Measurements from ENCODE around the gene KCND2. TPM values are rescaled to one million over a fixed set of nuclear protein-coding genes. Genes with fewer than 3 reads are reported as not detected.

KCND2 gene
- total and polyA plus RNA-seq, 2 donors = 0.11 to 0.19 TPM

DNA sequence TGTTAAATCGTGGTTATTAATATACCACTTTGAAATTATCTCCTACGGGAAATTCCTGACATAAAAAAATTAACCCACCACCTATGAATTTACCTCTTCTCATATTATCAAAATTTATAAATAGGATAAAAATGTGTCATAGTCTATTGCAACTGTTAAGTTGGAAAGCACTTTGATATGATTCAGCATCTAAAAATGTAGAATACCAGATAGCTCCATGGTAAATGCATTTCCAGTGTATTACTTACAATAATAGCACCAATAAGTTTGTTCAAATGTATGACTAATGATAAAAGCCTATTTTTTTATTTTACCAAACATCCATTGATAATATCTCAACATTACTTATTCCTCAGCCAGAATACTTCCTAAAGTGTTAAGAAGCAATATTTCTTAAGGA is 13.6 kb upstream of the KCND2 start:
- Histone ChIP-seq H3K36me3 (ENCODE audit: control insufficient read depth in 2 of 2, insufficient read depth in 2 of 2, low read length in 1 of 2) (no peaks in the 10 kb centered on the region), H3K9me3 (ENCODE audit: control insufficient read depth in 2 of 2, insufficient read depth in 1 of 2, low read length in 1 of 2) (peaks cover 0 to 4% of the 10 kb centered on the region in 2 donors), H3K4me3 (ENCODE audit: low read length in 2 of 2) (no peak overlapping the region), H3K4me1 (ENCODE audit: control insufficient read depth in 2 of 2, insufficient read depth in 2 of 2, low read length in 2 of 2) (no peaks in the 10 kb centered on the region), H3K27ac (ENCODE audit: low read depth in 1 of 2, low read length in 1 of 2) (no peak overlapping the region), H3K27me3 (ENCODE audit: control insufficient read depth in 2 of 2, insufficient read depth in 1 of 2, low read length in 1 of 2) (no peaks in the 10 kb centered on the region)
- WGBS = 89% methylated on average over 2 of the region's 2 CpGs
- DNase-seq (ENCODE audit: low read depth in 6 of 9, low spot score in 9 of 9) = no peak

DNA sequence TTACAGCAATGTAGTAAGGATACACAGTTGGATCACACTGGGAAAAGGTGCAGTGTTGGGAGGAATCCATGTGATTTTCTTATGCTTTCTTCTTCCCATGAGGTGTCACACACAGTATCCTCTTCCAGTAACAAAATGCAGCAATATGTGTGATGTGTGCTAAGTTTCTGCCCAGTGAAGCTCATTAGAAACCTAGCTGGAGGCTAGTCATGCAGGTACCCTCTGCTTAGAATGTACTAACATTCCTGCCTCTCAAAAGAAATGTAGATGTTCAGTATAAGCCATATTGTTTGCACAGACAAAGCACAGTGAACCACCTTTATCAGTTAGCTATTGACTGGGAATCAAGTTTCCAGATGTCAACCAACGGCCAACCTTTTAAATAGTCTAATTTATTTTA is 12.9 kb upstream of the KCND2 start:
- H3K27ac ChIP-seq (ENCODE audit: low read depth in 1 of 2, low read length in 1 of 2) = no peak overlapping the region
- H3K9me3 ChIP-seq (ENCODE audit: control insufficient read depth in 2 of 2, insufficient read depth in 1 of 2, low read length in 1 of 2) = peaks cover 0 to 4% of the 10 kb centered on the region in 2 donors
- H3K4me1 ChIP-seq (ENCODE audit: control insufficient read depth in 2 of 2, insufficient read depth in 2 of 2, low read length in 2 of 2) = no peaks in the 10 kb centered on the region
- 71% methylated on average over 1 of the region's 1 CpG for WGBS
- no peaks in the 10 kb centered on the region for H3K27me3 ChIP-seq (ENCODE audit: control insufficient read depth in 2 of 2, insufficient read depth in 1 of 2, low read length in 1 of 2)
- DNase-seq (ENCODE audit: low read depth in 6 of 9, low spot score in 9 of 9) = no peak
- no peaks in the 10 kb centered on the region for H3K36me3 ChIP-seq (ENCODE audit: control insufficient read depth in 2 of 2, insufficient read depth in 2 of 2, low read length in 1 of 2)
- H3K4me3 ChIP-seq (ENCODE audit: low read length in 2 of 2) = no peak overlapping the region

DNA sequence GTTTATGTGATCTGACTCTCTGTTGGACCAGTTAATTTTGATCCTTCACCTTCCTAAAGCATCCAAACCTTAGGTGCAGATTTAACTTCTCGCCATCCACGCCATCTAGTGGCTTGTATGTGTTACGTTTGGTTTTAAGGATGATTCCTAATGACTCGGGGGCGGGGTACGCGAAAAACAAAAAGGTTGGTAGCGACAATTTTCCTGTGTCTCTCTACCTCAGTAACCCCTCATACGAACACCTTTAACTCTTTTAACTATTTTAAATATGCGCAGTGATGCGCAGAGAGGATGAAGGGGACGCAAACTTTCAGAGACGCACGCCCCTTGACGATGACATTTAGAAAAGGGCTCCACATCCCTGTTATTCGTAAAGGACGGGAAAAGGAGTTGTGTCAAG is 714 bp upstream of the KCND2 start:
- DNase-seq (ENCODE audit: low read depth in 6 of 9, low spot score in 9 of 9) = peak in 1 of 9 donors; percentile 7
- Histone ChIP-seq H3K9me3 (ENCODE audit: control insufficient read depth in 2 of 2, insufficient read depth in 1 of 2, low read length in 1 of 2) (no peaks in the 10 kb centered on the region), H3K4me3 (ENCODE audit: low read length in 2 of 2) (no peak overlapping the region), H3K4me1 (ENCODE audit: control insufficient read depth in 2 of 2, insufficient read depth in 2 of 2, low read length in 2 of 2) (peaks cover 0 to 2% of the 10 kb centered on the region in 2 donors), H3K36me3 (ENCODE audit: control insufficient read depth in 2 of 2, insufficient read depth in 2 of 2, low read length in 1 of 2) (no peaks in the 10 kb centered on the region), H3K27ac (ENCODE audit: low read depth in 1 of 2, low read length in 1 of 2) (no peak overlapping the region), H3K27me3 (ENCODE audit: control insufficient read depth in 2 of 2, insufficient read depth in 1 of 2, low read length in 1 of 2) (peaks cover 25 to 35% of the 10 kb centered on the region in 2 donors)
- WGBS = 2% methylated on average over 17 of the region's 17 CpGs

DNA sequence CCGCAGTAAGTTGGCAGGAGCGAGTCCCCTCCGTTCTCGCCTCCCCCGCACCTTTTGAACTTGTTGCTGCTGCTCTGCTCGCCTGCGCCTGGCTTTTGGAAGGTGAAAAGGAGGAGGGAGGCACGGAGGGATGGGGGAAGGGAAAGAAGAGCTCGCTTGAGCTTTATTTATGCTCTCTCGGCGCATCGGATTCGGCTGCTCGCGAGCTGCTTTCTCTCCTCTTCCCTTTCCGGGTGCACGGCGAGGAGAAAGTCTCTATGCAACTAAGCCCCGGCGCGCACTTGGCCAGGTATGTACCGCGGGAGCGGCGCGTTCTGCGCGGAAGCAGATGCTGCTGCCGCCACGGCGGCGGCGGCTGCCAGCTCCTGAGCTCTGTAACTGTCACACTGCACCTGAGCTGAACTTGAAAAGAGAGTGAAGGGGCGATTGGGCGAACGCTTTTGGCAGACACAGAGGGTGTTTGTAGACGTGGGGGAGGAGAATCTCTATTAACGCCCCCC is 551 bp downstream of the KCND2 start:
- peak in 3 of 9 donors; percentile 5 to 12 (median 5) for DNase-seq (ENCODE audit: low read depth in 6 of 9, low spot score in 9 of 9)
- Histone ChIP-seq H3K27ac (ENCODE audit: low read depth in 1 of 2, low read length in 1 of 2) (no peak overlapping the region), H3K27me3 (ENCODE audit: control insufficient read depth in 2 of 2, insufficient read depth in 1 of 2, low read length in 1 of 2) (peaks cover 25 to 35% of the 10 kb centered on the region in 2 donors), H3K4me1 (ENCODE audit: control insufficient read depth in 2 of 2, insufficient read depth in 2 of 2, low read length in 2 of 2) (peaks cover 0 to 2% of the 10 kb centered on the region in 2 donors), H3K9me3 (ENCODE audit: control insufficient read depth in 2 of 2, insufficient read depth in 1 of 2, low read length in 1 of 2) (no peaks in the 10 kb centered on the region), H3K4me3 (ENCODE audit: low read length in 2 of 2) (peak overlapping the region in 1 of 2 donors; percentile 34), H3K36me3 (ENCODE audit: control insufficient read depth in 2 of 2, insufficient read depth in 2 of 2, low read length in 1 of 2) (no peaks in the 10 kb centered on the region)
- whole genome bisulfite sequencing = 1% methylated on average over 38 of the region's 38 CpGs

DNA sequence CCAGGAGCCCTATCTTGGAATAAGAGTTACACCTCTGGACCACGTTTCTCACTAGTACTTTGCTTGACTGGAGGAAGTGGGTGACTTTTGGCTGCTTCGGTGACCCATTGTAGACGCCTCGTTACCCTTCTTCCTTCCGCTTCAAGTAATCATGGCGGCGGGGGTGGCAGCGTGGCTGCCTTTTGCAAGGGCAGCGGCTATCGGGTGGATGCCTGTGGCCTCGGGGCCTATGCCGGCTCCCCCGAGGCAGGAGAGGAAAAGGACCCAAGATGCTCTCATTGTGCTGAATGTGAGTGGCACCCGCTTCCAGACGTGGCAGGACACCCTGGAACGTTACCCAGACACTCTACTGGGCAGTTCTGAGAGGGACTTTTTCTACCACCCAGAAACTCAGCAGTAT is 1.5 kb downstream of the KCND2 start:
- WGBS = 94% methylated on average over 16 of the region's 16 CpGs
- no peak for DNase-seq (ENCODE audit: low read depth in 6 of 9, low spot score in 9 of 9)
- Histone ChIP-seq H3K36me3 (ENCODE audit: control insufficient read depth in 2 of 2, insufficient read depth in 2 of 2, low read length in 1 of 2) (no peaks in the 10 kb centered on the region), H3K27me3 (ENCODE audit: control insufficient read depth in 2 of 2, insufficient read depth in 1 of 2, low read length in 1 of 2) (peaks cover 25 to 35% of the 10 kb centered on the region in 2 donors), H3K4me1 (ENCODE audit: control insufficient read depth in 2 of 2, insufficient read depth in 2 of 2, low read length in 2 of 2) (peaks cover 0 to 2% of the 10 kb centered on the region in 2 donors), H3K27ac (ENCODE audit: low read depth in 1 of 2, low read length in 1 of 2) (no peak overlapping the region), H3K4me3 (ENCODE audit: low read length in 2 of 2) (no peak overlapping the region), H3K9me3 (ENCODE audit: control insufficient read depth in 2 of 2, insufficient read depth in 1 of 2, low read length in 1 of 2) (no peaks in the 10 kb centered on the region)

DNA sequence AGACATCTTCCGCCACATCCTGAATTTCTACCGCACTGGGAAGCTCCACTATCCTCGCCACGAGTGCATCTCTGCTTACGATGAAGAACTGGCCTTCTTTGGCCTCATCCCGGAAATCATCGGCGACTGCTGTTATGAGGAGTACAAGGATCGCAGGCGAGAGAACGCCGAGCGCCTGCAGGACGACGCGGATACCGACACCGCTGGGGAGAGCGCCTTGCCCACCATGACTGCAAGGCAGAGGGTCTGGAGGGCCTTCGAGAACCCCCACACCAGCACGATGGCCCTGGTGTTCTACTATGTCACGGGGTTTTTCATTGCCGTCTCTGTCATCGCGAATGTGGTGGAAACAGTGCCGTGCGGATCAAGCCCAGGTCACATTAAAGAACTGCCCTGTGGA is 1.9 kb downstream of the KCND2 start:
- no peaks in the 10 kb centered on the region for H3K36me3 ChIP-seq (ENCODE audit: control insufficient read depth in 2 of 2, insufficient read depth in 2 of 2, low read length in 1 of 2)
- 98% methylated on average over 27 of the region's 27 CpGs for WGBS
- H3K4me1 ChIP-seq (ENCODE audit: control insufficient read depth in 2 of 2, insufficient read depth in 2 of 2, low read length in 2 of 2) = peaks cover 0 to 2% of the 10 kb centered on the region in 2 donors
- H3K27ac ChIP-seq (ENCODE audit: low read depth in 1 of 2, low read length in 1 of 2) = no peak overlapping the region
- no peak overlapping the region for H3K4me3 ChIP-seq (ENCODE audit: low read length in 2 of 2)
- H3K27me3 ChIP-seq (ENCODE audit: control insufficient read depth in 2 of 2, insufficient read depth in 1 of 2, low read length in 1 of 2) = peaks cover 25 to 35% of the 10 kb centered on the region in 2 donors
- DNase-seq (ENCODE audit: low read depth in 6 of 9, low spot score in 9 of 9) = no peak
- no peaks in the 10 kb centered on the region for H3K9me3 ChIP-seq (ENCODE audit: control insufficient read depth in 2 of 2, insufficient read depth in 1 of 2, low read length in 1 of 2)

DNA sequence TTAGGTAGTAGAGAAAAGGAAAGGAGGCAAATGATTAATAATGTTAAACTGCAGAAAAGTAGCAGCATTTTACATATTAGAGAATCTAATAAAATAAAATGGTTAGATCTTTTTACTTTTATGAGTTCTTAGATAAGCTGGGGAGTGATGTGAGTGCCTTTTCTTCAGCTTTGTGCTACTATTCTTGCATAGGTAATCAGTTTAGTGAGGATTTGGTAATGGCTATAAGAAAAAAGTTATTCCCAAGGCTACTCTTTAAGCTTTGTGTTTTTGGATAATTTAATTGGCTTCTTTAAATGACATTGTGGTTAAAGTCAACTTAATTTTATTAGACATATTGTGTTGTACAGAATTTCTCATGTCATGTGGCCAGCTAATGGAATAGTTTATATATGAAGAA is 3.7 kb downstream of the KCND2 start:
- Histone ChIP-seq H3K4me1 (ENCODE audit: control insufficient read depth in 2 of 2, insufficient read depth in 2 of 2, low read length in 2 of 2) (peaks cover 0 to 2% of the 10 kb centered on the region in 2 donors), H3K9me3 (ENCODE audit: control insufficient read depth in 2 of 2, insufficient read depth in 1 of 2, low read length in 1 of 2) (no peaks in the 10 kb centered on the region), H3K36me3 (ENCODE audit: control insufficient read depth in 2 of 2, insufficient read depth in 2 of 2, low read length in 1 of 2) (no peaks in the 10 kb centered on the region), H3K4me3 (ENCODE audit: low read length in 2 of 2) (no peak overlapping the region), H3K27me3 (ENCODE audit: control insufficient read depth in 2 of 2, insufficient read depth in 1 of 2, low read length in 1 of 2) (peaks cover 25 to 35% of the 10 kb centered on the region in 2 donors), H3K27ac (ENCODE audit: low read depth in 1 of 2, low read length in 1 of 2) (no peak overlapping the region)
- DNase-seq (ENCODE audit: low read depth in 6 of 9, low spot score in 9 of 9) = no peak

DNA sequence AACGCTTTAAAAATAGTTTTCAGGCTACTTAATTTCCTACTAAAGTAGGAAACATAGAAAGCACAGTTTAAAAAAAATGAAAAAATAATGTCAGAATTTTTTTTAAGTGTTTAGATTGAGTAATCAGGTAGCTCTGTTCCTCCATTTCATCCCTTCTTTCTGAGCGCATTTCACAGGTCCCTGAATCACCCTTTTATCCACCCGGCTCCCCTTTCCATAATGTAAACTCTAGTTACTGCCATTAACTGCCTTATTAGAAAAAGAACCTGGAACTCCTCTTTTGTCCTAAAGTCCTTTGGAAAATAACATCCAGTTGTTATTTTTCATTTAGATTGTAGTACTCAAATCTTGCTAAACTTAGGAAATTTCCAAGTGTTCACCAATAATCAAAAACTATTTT is 5.8 kb downstream of the KCND2 start:
- Histone ChIP-seq H3K4me3 (ENCODE audit: low read length in 2 of 2) (no peak overlapping the region), H3K27ac (ENCODE audit: low read depth in 1 of 2, low read length in 1 of 2) (no peak overlapping the region), H3K27me3 (ENCODE audit: control insufficient read depth in 2 of 2, insufficient read depth in 1 of 2, low read length in 1 of 2) (peaks cover 8 to 17% of the 10 kb centered on the region in 2 donors), H3K4me1 (ENCODE audit: control insufficient read depth in 2 of 2, insufficient read depth in 2 of 2, low read length in 2 of 2) (peaks cover 0 to 1% of the 10 kb centered on the region in 2 donors), H3K36me3 (ENCODE audit: control insufficient read depth in 2 of 2, insufficient read depth in 2 of 2, low read length in 1 of 2) (no peaks in the 10 kb centered on the region), H3K9me3 (ENCODE audit: control insufficient read depth in 2 of 2, insufficient read depth in 1 of 2, low read length in 1 of 2) (no peaks in the 10 kb centered on the region)
- 85% methylated on average over 3 of the region's 3 CpGs for WGBS
- no peak for DNase-seq (ENCODE audit: low read depth in 6 of 9, low spot score in 9 of 9)

DNA sequence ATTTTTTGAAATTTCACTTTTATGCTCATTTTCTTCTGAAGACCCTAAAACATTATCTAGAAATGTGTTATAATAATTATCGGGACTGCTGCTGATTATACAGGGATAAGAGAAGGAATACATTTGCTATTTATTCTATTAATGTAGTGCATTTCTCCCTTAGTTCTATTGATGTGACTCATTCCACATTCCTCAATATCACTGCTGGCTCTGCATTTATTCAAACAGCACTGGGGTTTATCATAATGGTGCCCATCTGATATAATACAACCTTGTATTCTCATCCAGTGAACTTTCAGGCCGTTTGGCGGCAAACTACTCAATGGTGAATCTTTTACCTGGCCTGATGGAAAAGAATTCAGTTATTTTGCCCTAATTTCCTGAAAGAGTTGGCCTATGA is 7.8 kb downstream of the KCND2 start:
- no peaks in the 10 kb centered on the region for H3K9me3 ChIP-seq (ENCODE audit: control insufficient read depth in 2 of 2, insufficient read depth in 1 of 2, low read length in 1 of 2)
- H3K36me3 ChIP-seq (ENCODE audit: control insufficient read depth in 2 of 2, insufficient read depth in 2 of 2, low read length in 1 of 2) = no peaks in the 10 kb centered on the region
- DNase-seq (ENCODE audit: low read depth in 6 of 9, low spot score in 9 of 9) = no peak
- 97% methylated on average over 3 of the region's 3 CpGs for WGBS
- H3K27ac ChIP-seq (ENCODE audit: low read depth in 1 of 2, low read length in 1 of 2) = no peak overlapping the region
- no peaks in the 10 kb centered on the region for H3K27me3 ChIP-seq (ENCODE audit: control insufficient read depth in 2 of 2, insufficient read depth in 1 of 2, low read length in 1 of 2)
- no peak overlapping the region for H3K4me3 ChIP-seq (ENCODE audit: low read length in 2 of 2)
- no peaks in the 10 kb centered on the region for H3K4me1 ChIP-seq (ENCODE audit: control insufficient read depth in 2 of 2, insufficient read depth in 2 of 2, low read length in 2 of 2)

DNA sequence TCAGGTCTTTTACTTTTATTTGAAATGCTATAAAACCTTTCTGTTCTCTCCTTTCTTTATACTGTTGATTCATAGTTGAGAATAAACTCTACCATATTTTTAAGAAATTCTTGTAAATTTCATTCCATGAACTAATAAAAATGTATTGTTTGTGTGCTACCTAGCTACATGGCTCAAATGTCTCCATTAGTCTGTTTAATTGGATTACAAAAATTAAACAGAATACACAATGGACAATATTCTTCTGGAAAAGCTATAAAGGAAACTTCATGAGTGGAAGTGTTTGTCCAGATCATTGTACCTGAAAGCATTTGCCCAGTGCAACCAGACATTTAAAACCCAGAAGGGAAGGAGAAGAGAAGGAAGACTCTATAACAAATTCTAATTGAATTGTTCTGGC is 20.1 kb downstream of the KCND2 start:
- Histone ChIP-seq H3K9me3 (ENCODE audit: control insufficient read depth in 2 of 2, insufficient read depth in 1 of 2, low read length in 1 of 2) (no peaks in the 10 kb centered on the region), H3K4me3 (ENCODE audit: low read length in 2 of 2) (no peak overlapping the region), H3K4me1 (ENCODE audit: control insufficient read depth in 2 of 2, insufficient read depth in 2 of 2, low read length in 2 of 2) (no peaks in the 10 kb centered on the region), H3K27me3 (ENCODE audit: control insufficient read depth in 2 of 2, insufficient read depth in 1 of 2, low read length in 1 of 2) (no peaks in the 10 kb centered on the region), H3K36me3 (ENCODE audit: control insufficient read depth in 2 of 2, insufficient read depth in 2 of 2, low read length in 1 of 2) (no peaks in the 10 kb centered on the region), H3K27ac (ENCODE audit: low read depth in 1 of 2, low read length in 1 of 2) (no peak overlapping the region)
- DNase-seq (ENCODE audit: low read depth in 6 of 9, low spot score in 9 of 9) = no peak
